Sciatic nerve (tissue), 2 donors: ENCODE data around the gene HMCN1. TPM values are rescaled to one million over a fixed set of nuclear protein-coding genes. Genes with fewer than 3 reads are reported as not detected.

ENCODE experiments used
- ATAC-seq: fragments of 200-7000 bp; cut with Tn5 transposase; one replicate; pipeline ENCODE4 v1.9.1; 2020; ENCODE audit warnings: mild to moderate bottlenecking, moderate library complexity
- DNase-seq: peaks from one replicate; pipeline ENCODE4 v3.0.0-alpha.2; 2020; ENCODE audit warnings: low spot score
- intact Hi-C: fragments of 100-400 bp; cut with DNase I; formaldehyde crosslinking; loops from one replicate; pipeline ENCODE4 v1.14.2; 2022
- total RNA-seq: library from RNA; stranded (reverse); fragmentation: NEBNext Ultra II Directional; extraction: Animal tissue kit (Norgen Biotek cat#: 25700); gene quantifications from one replicate; pipeline ENCODE4 v1.2.1, GENCODE V29; 2021
- donor health status: DM: no; HTN: no; CAD: no.
- donor health status: DM: no; HTN: no; CAD: no.

Gene HMCN1
- total RNA-seq, 1 donor from 2014 or later = 6.9 TPM

DNA sequence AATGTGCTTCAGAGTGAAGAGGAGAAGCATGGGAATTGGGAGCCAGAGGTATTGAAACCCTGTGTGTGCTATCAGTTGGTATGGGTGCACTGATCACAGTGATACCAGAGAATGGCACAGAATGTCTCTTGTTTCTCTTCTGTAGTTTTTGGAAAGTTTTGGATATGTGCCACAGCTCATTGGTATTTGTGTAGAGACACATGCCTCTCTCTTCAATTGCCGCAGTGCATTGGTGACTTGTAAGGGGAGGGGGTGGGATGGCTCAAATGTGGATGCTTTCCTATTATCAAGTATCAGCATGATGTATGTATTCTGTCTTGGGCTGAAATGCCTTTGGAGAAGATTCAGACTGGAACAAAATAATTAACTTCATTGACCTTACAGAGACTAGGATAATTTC lies 101.0 kb downstream of the HMCN1 start:
- no peak for DNase-seq
- intact Hi-C loops = no loop called here
- no peak for ATAC-seq

DNA sequence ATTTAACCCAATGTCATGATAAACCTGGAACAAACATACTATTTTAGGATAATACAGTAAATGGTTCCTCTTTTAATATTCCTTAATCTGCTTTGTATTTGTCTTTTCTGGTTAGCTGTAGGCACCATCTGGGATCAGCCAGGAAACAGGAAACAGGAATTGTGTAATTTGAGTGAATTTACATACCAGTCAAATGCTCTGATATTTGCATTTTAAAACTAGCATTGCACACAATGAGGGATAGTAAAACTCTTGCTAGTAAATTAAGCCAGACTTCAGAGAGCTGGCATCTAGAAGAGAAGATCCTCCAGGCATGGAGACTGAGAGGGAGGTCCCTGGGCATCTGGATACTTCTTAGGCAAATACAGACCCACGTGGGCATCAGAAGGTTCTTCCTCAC lies 103.5 kb downstream of the HMCN1 start:
- ATAC-seq = no peak
- no peak for DNase-seq
- intact Hi-C loops = no loop called here

DNA sequence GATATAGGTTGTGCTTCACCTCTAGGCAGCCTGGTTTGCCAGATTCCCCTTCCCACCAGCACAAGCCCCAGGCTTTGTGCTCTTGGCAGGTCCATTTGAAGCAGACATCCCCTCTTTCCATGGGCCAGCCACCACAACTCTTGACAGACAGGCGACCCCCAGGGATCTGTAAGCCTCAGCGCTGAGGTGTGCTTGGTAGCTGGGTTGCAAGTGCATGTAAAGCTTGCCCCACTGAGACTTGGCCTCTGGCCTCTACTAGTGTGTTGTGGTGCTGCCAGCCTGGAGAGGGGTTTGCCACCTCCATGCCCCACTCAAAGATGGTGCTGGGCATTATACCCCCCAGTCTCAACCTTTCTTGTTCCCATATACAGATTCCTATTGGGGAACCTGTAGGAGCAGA lies 103.9 kb downstream of the HMCN1 start:
- intact Hi-C loops = no loop called here
- ATAC-seq = no peak
- DNase-seq = no peak

DNA sequence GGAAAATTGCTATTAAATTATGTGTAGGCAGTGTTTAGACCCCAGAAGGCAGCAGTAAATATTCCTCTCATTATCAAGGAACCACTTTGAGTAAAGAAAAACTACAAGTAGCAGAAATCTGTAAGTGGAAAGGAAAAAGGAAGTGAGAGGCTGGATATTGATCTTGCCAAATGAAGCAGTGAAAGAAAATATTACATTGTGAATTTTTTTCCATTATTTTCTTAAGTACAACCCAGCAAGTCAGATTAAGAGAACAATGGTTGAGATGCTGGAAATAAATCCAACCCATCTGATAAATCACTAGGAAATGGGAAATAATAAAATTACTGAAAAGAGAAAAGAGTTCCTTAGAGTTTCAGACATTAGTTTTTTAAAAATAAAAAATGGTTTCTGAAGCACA lies 106.7 kb downstream of the HMCN1 start:
- intact Hi-C loops = no loop called here
- no peak for ATAC-seq
- DNase-seq = no peak

DNA sequence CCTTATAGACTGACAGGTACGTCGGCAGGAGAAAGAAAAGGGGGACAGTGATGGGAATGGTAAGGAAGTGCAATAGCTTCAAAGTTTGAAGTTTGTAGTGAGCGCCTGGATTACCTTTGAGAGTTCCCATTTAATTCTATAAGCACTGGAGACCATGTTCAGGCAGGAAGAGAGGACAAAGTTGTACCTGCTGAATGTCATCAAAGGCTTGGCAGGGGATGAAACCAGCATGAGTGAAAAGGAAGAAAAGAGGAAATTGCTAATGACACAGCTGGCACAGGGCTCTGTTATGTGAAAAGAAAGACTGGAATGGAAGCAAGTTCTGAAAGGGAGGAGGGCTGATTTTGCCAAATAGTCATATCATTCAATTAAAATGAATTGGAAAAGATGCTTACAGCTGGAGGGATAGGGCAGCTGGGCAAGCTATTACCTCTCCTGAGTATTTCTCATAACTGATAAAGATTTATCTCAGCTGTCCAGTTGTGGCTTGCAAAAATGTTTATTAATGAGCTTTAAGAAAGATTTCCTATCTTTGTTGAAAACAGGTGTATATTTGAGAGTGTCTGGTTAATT lies 109.2 kb downstream of the HMCN1 start:
- intact Hi-C loops = no loop called here
- no peak for ATAC-seq
- DNase-seq = no peak

DNA sequence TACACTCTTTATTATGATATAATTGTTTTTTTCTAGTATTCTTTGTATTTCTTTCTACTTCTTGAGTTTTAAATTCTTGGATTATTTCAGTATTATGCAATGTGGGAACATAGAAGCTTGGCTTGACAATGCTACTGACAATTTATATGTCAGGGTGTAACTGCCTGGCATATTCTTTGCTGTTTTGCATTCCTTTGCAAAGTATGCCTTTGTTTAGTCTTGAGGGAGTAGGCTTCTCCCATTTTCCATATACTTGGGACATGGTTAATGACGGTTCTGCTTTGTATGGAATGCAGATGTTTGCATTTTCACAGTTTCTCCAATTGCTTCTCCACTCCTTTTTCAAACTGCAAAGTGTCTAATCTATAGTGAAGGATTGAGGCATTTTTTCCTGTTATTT lies 109.8 kb downstream of the HMCN1 start:
- ATAC-seq (no peak), DNase-seq (no peak)
- intact Hi-C loops = no loop called here

DNA sequence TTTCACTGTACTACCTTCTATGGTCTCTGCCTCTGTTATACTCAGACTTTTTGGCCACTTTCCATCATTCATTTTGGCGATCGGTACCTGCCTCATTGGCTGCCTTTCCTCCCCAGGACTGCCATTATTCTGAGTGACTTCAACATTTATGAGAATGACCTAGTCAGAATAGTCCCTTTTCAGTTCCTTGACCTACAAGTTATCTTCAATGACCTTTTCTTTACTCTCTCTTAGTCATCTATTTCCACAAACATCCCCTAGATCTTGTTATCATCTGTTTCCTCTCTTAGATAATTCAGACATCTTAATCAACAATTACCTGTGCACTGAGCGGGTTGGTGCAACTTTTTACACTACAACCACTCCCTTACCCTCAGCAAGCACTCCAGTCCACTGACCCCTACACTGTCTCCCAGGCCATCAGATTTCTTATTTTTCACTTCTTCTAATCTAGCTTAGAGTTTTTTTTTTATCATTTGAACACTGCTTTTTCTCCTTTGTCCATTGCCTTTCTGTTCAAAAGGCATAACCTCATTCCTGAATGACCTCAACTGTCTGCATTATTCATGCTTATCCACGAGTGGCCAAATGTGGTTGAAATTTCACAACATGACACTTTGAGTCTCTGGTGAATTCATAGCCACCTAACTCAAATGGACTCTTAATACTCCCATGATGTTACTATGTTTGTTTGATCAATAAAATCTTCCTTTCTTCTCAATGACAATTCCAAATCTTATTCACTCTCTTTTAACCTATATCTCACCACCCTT lies 112.7 kb downstream of the HMCN1 start:
- ATAC-seq (no peak), DNase-seq (no peak)
- intact Hi-C loops = no loop called here

DNA sequence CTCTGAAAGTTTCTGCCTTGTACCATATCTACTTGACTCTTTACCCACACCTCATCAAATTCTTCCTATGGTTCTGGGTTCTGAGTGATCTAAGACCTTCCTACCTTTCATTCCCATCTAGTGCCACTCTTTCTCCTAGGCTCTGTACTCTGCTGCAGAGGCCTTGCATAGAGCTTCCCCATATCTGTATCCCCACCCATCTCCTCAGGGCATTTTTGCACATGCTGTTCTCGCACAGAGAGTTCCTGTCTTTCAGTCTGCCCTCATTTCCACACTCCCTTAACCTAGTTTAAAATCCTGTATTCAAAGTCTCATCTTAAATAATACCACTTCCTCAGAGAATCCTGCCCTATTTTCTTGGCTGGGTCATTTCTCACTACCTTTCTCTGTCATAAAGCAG lies 114.8 kb downstream of the HMCN1 start:
- intact Hi-C loops = no loop called here
- ATAC-seq = no peak
- no peak for DNase-seq

DNA sequence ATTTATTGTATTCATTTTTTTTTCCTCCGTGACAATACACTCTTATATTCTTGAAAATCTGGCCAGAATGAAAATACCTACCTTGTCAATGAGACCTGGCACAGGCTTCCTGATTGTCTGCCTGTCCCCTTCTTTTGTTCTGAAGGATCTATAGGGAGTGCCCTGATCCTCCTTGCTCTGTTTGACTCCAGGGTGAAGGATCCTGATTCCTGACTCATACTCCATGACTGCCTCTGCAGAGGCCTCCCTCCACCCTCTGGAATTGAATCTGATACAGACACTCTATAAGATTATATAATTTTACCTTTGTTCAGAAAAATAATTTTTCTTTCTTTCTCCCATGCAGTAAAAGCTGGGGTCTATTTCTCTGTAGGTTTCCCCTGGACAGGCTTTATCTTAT lies 116.2 kb downstream of the HMCN1 start:
- intact Hi-C loops = no loop called here
- ATAC-seq (no peak), DNase-seq (no peak)

DNA sequence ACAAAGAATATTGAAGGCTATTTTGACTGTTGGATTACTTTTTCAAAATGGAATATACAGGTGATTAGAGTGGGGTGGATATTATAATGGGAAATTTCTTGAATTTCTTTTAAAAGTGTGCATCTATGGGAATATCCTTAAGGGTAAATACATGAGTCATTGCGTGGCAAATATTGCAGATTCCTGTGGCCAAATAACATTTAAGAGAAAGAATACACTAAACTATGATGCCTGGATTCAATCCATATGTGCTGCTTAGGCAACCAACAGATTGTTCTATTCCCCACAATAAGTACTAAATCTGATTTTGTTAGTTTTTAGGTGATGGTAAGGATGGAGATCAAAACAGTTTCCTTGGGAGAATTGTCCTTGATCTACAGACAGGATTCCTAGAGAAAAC lies 119.5 kb downstream of the HMCN1 start:
- DNase-seq = no peak
- no peak for ATAC-seq
- intact Hi-C loops = no loop called here

DNA sequence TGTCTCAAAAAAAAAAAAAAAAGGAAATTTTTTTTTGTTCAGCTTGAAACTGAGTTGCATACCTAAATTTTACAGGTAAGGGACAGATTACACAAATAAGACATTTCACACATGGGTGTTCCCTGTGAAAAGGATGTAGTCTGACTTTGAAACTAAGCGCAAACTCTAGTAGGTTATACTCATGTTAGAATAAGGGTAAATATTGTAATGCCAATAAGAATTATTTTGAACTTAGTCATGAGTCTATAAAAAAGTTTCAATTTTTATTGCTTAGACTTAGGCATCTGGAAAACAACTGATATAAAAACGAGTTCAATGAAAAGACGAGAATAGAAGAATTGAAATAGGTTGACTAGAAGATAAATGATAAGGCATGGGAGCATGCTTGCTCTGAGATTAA lies 122.3 kb downstream of the HMCN1 start:
- intact Hi-C loops = no loop called here
- DNase-seq (no peak), ATAC-seq (no peak)

DNA sequence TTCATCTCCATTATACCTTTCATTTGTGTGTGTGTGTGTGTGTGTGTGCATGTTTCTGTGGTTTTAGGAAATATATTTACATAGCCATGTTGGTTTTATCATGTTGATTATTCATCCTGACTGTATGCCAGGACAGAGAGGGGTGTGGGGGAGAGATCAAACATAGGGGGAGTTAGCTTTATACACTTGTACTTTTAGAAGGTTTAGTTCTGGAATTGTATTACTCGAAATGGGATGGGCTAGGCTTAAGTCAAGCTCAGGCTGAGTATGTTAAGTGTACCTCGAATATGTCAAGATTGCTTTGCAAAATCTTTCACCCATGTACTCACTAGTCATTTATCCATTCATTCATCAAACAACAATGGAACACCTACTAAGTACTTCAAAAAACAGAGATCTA lies 123.3 kb downstream of the HMCN1 start:
- no peak for DNase-seq
- ATAC-seq = no peak
- intact Hi-C loops = no loop called here

DNA sequence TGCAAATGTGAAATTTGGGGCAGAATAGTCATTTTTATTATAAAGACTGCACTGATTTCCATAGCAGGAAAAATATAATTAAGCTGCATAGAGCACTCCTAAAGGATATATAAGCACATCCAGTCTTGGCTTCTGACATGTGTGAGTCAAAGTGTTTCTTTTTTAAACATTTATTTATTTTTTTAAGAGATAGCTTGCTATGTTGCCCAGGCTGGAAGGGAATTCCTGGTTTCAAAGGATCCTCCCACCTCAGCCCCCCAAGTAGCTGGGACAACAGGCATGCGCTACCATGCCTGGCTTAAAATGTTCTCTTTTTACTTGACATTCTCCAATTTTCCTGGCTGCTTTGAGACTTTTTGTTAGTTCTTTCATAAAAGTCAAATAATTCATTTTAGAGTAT lies 126.1 kb downstream of the HMCN1 start:
- ATAC-seq (no peak), DNase-seq (no peak)
- intact Hi-C loops = no loop called here

DNA sequence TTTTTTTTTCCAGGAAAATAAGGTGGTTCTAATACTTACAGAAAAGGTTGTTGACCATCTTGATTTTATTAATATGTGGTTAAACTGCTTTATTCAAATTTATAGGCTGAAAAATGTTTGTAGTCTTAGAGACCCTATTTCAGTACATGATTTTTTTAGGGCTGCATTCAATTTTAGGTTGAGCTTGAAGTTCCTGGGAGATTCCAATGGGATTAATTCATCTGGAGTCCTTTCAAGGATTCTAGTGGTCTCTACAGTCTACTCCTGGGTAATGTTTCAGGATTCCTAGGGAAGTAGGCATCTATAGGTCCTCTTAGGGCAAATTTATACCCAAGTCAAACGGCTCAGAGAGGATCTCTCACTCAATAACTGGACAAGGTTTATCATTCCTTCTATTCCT lies 126.7 kb downstream of the HMCN1 start:
- DNase-seq = no peak
- no peak for ATAC-seq
- intact Hi-C loops = no loop called here

DNA sequence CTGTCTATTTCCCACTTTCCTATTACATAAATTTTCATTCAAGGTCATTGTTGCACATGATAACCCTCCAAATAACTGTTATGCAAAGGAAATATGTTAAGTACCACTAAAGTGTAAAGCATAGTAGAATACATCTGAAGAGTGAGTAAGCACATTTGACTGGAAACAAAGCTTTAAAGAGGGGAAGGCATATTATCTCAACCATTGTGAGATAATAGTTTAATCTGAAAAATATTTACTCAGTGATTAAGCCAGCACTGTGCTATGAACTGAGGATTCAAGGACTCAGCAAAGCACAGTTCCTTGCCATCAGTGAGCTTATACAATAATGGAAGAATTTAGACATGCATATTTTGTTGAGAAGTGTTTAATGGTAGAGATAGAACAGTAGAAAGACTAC lies 127.4 kb downstream of the HMCN1 start:
- DNase-seq (no peak), ATAC-seq (no peak)
- intact Hi-C loops = no loop called here

DNA sequence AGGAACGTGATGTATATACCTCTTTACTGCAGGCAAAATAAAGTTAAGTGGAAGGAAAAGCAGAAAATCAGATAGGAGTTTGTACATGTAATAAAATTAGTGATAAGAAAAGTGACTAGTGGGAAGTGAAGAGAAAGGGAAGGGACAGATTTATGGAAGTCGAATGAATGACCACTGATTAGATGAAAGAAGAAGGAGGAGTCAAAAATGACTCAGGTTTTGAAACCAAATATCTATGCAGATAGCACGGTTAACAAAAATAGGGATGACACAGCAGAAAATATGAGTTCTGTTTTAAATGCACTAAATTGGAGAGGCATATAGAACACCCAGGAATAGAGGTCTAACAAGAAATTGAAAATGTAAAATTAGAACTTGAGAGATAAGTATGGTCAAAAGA lies 128.0 kb downstream of the HMCN1 start:
- no peak for ATAC-seq
- intact Hi-C loops = no loop called here
- no peak for DNase-seq

DNA sequence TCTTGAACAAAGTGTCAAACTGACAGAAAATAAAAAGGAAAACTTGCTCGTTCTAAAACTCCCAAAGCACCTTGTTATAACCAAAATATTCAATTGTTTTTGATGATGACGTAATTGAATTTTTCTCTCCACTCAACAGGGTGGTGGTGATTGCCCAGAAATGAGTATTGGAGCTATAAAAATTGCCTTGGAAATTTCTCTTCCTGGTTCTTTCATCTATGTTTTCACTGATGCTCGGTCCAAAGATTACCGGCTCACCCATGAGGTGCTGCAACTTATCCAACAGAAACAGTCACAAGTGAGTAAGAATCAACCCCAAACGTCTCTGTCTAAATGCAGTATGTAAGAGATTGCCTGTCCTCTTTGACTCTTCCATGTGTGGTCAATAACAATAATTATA lies 130.1 kb downstream of the HMCN1 start:
- DNase-seq (no peak), ATAC-seq (no peak)
- intact Hi-C loops = no loop called here

DNA sequence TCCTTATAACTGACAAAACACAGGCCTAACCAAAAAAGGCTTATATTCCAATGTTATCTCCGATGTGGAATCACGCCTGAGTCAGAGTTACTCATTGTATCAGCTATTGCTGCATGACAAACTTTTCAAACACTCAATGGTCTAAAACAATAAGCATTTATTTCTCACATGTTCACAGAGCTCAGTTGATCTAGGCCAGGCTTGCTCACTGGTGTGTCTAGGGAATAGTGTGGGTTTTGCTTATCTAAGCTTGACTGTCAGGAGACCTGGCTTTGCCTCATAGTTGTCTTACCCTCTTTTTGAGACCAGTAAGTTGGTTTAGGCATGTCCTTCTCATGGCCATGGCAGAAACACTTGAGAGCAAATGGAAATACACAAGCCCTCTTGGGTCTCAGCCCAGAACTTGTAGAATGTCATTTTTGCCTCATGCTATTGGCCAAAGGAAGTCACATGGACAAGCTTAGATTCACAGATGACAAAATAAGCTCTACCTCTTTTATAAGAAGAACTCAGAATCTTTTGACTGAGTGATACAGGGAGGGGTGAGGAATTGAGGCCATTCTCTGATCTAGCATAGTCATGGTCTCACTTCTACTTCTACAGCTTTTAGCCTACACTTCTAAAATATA lies 130.8 kb downstream of the HMCN1 start:
- DNase-seq (no peak), ATAC-seq (no peak)
- intact Hi-C loops = no loop called here

DNA sequence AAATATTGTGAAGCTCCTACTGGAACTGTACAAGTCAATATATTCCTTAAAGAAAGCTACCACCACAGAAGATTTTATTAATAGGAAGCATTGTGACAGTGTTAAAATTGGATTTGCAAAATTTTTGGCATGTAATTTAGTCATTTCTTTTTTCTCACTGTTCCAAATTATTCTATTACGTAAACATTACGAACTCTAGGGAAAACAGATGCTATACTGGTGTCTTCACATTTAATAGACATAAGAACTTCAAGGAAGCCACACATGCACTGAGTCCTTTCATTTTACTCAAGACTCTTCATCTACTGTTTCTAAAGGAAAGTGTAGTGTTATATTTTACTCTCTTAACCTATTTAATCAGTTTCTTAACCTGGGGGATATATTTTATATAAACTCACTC lies 135.4 kb downstream of the HMCN1 start:
- intact Hi-C loops = no loop called here
- DNase-seq (no peak), ATAC-seq (no peak)

DNA sequence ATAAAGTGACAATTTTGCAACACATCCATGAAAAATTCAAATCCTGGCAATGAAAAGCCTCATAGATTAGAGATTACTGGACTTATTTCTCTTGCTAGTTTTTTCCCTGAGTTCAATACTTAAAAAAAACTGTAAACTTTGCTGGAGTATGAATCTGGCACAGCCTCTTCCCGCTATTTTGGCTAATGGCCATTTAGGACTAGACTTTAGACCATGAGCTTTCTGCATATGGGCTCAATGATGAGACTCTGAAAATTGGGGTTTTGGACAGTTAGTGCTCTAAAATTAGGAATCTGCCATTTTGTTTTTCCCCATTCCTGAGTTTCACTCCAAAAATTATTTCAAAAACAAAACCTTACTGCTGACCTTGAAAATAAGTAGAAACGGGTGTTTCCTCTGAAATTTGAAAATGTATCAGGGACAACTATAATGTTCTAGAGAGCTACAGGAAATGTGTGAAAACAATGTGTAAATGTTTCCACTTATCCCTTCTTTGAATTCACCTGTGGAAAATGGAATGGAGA lies 137.5 kb downstream of the HMCN1 start:
- ATAC-seq = no peak
- intact Hi-C loops = no loop called here
- no peak for DNase-seq

DNA sequence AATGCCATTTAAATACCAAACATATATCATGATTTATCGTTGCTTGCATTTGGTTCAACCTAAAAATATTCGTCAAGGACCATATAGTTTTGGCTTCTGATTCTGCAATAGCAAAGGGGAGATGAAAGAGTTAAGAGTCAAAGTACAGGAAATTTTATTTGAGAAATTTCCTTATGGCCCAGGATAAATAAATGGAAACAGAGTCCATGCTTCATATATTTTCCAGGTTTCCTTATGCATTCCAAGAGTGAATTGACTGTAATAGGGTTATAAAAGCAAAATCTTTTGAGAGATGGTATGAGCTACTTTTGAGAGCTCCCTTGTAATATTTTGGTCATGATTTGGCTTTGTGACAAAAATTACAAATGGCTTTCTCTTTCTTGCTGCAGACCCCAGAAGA lies 140.1 kb downstream of the HMCN1 start:
- intact Hi-C loops = no loop called here
- DNase-seq = no peak
- no peak for ATAC-seq
